HL-60 (cell line): ENCODE results near the gene ANKRD44.

Source experiments
- CTCF ChIP-seq: IDR thresholded peaks from one replicate; pipeline ENCODE4 v1.5.1; 2011; ENCODE audit warnings: low read length, control low read depth, inconsistent platforms; ENCODE audit not compliant: insufficient read depth
- GABPA ChIP-seq: IDR thresholded peaks from 2 replicates; pipeline ENCODE4 v1.6.1; 2012; ENCODE audit warnings: low read depth
- POLR2AphosphoS5 ChIP-seq: IDR thresholded peaks from 2 replicates; pipeline ENCODE4 v1.6.1; 2012; ENCODE audit warnings: low read depth
- REST ChIP-seq: IDR thresholded peaks from 2 replicates; pipeline ENCODE4 v1.6.1; 2012; ENCODE audit warnings: low read depth; ENCODE audit not compliant: insufficient replicate concordance

- TF ChIP-seq POLR2AphosphoS5: no peak
- TF ChIP-seq CTCF: no peak
- no peak for TF ChIP-seq REST
- no peak for TF ChIP-seq GABPA
These were observed 110.4 kb downstream of the ANKRD44 start for GRCh38 chr2:197200051-197200761.
